Ascending aorta (tissue), 2 donors: Measurements from ENCODE around the gene AK8. TPM values are rescaled to one million over a fixed set of nuclear protein-coding genes. Genes with fewer than 3 reads are reported as not detected.

Experiments used
- DNase-seq, 2 donors: peaks; one replicate each; pipeline ENCODE4 v3.0.0-alpha.2; 2019; ENCODE audit warnings: low spot score in 2 of 2
- H3K27ac ChIP-seq, 2 donors: fragments of 200-600 bp; sonication (generic); one replicate each; pipeline ENCODE4 v1.5.1; 2016 to 2017; ENCODE audit warnings: mild to moderate bottlenecking in 1 of 2
- H3K27me3 ChIP-seq: fragments of 200-600 bp; sonication (generic); one replicate; pipeline ENCODE4 v1.5.1; 2017
- H3K36me3 ChIP-seq, 2 donors: fragments of 200-600 bp; sonication (generic); one replicate each; pipeline ENCODE4 v1.5.1; 2016
- H3K4me1 ChIP-seq, 2 donors: fragments of 200-600 bp; sonication (generic); one replicate each; pipeline ENCODE4 v1.5.1; 2016 to 2017; ENCODE audit warnings: mild to moderate bottlenecking in 1 of 2
- H3K4me3 ChIP-seq, 2 donors: fragments of 200-600 bp; sonication (generic); one replicate each; pipeline ENCODE4 v1.5.1; 2016 to 2017; ENCODE audit warnings: mild to moderate bottlenecking in 1 of 2
- H3K9me3 ChIP-seq, 2 donors: fragments of 200-600 bp; sonication (generic); one replicate each; pipeline ENCODE4 v1.5.1; 2016
- intact Hi-C: fragments of 100-400 bp; cut with DNase I; formaldehyde crosslinking; loops from one replicate; pipeline ENCODE4 v1.15.1; 2023
- total RNA-seq: library from RNA; depleted of rRNA; stranded (reverse); fragments of >200 nt; gene quantifications from one replicate; pipeline ENCODE4 v1.1.0, GENCODE V29; 2016
- TF ChIP-seq, protein P1 (sequence below), 3 experiments: fragments of 200-600 bp in 2 of 3; fragments of 450-650 bp in 1 of 3; sonication (generic) in 2 of 3; IDR thresholded peaks; one replicate each; pipeline ENCODE4 v1.5.1; 2016 to 2019; ENCODE audit warnings: antibody characterized with exemption in 3 of 3, mild to moderate bottlenecking in 1 of 3, moderate library complexity in 1 of 3

AK8 gene
- total RNA-seq, 1 donor from 2014 or later: not detected

GRCh38 chr9:132690696-132691095 lies 187.4 kb downstream of the AK8 start:
- no peaks in the 10 kb centered on the region for H3K27me3 ChIP-seq
- intact Hi-C loops: no loop called here

GRCh38 chr9:132683873-132684272 lies 194.2 kb downstream of the AK8 start:
- TF ChIP-seq, protein P1, sequence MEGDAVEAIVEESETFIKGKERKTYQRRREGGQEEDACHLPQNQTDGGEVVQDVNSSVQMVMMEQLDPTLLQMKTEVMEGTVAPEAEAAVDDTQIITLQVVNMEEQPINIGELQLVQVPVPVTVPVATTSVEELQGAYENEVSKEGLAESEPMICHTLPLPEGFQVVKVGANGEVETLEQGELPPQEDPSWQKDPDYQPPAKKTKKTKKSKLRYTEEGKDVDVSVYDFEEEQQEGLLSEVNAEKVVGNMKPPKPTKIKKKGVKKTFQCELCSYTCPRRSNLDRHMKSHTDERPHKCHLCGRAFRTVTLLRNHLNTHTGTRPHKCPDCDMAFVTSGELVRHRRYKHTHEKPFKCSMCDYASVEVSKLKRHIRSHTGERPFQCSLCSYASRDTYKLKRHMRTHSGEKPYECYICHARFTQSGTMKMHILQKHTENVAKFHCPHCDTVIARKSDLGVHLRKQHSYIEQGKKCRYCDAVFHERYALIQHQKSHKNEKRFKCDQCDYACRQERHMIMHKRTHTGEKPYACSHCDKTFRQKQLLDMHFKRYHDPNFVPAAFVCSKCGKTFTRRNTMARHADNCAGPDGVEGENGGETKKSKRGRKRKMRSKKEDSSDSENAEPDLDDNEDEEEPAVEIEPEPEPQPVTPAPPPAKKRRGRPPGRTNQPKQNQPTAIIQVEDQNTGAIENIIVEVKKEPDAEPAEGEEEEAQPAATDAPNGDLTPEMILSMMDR (IDR thresholded peaks at IDR 0.05): no peak
- H3K36me3 ChIP-seq: peaks cover 53 to 73% of the 10 kb centered on the region in 2 donors
- H3K27ac ChIP-seq: no peak overlapping the region
- intact Hi-C loops: no loop called here
- no peaks in the 10 kb centered on the region for H3K9me3 ChIP-seq
- no peaks in the 10 kb centered on the region for H3K4me1 ChIP-seq
- no peak for DNase-seq
- H3K27me3 ChIP-seq: no peaks in the 10 kb centered on the region
- H3K4me3 ChIP-seq: no peak overlapping the region

More at GRCh38 chr9:132690696-132691095, 187.4 kb downstream of the AK8 start:
- DNase-seq: no peak
- Histone ChIP-seq H3K36me3 (peaks cover 38 to 57% of the 10 kb centered on the region in 2 donors), H3K4me1 (no peaks in the 10 kb centered on the region), H3K9me3 (peaks cover 0 to 1% of the 10 kb centered on the region in 2 donors), H3K4me3 (no peak overlapping the region), H3K27ac (no peak overlapping the region)
- TF ChIP-seq, protein P1 (IDR thresholded peaks at IDR 0.05): no peak

DNA sequence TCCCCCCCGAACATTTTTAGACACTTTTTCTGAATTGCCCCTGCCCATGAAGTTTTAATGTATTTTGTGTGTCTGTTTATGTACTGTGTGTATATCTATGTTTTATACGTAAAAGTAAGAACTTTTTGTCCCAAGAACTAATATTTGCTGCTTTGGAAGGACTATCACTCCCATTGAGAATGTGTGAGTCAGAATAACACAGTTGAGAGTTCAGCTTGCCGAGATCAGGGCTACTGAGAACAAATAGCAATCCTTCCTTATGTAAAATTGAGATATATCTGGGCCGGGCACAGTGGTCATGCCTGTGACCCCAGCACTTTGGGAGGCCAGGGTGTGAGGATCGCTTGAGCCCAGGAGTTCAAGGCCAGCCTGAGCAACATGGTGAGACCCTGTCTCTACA lies 196.5 kb downstream of the AK8 start:
- no peak overlapping the region for H3K27ac ChIP-seq
- no peak overlapping the region for H3K4me3 ChIP-seq
- H3K9me3 ChIP-seq: no peaks in the 10 kb centered on the region
- peaks cover 42 to 61% of the 10 kb centered on the region in 2 donors for H3K36me3 ChIP-seq
- TF ChIP-seq, protein P1 (IDR thresholded peaks at IDR 0.05): no peak
- no peaks in the 10 kb centered on the region for H3K27me3 ChIP-seq
- intact Hi-C loops: no loop called here
- DNase-seq: no peak
- no peaks in the 10 kb centered on the region for H3K4me1 ChIP-seq

GRCh38 chr9:132679946-132680625 lies 198.0 kb downstream of the AK8 start:
- intact Hi-C loops: loop anchor here (10.0 kb wide), 1 partner anchor 605 kb away; the partner anchor contains the start of gene MED27
- H3K9me3 ChIP-seq: no peaks in the 10 kb centered on the region
- TF ChIP-seq, protein P1 (IDR thresholded peaks at IDR 0.05): no peak

DNA sequence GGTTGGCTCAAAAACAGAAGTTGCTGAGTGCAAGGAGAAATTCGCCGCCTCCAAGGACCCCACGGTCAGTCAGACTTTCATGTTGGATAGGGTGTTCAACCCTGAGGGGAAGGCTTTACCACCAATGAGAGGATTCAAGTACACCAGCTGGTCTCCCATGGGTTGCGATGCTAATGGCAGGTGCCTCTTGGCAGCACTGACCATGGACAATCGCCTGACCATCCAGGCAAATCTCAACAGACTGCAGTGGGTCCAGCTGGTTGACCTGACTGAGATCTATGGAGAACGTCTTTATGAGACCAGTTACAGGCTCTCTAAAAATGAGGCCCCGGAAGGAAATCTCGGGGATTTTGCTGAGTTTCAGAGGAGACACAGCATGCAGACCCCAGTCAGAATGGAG lies 200.1 kb downstream of the AK8 start:
- H3K27me3 ChIP-seq: no peaks in the 10 kb centered on the region
- H3K9me3 ChIP-seq: no peaks in the 10 kb centered on the region
- H3K4me1 ChIP-seq: peaks cover 0 to 8% of the 10 kb centered on the region in 2 donors
- H3K36me3 ChIP-seq: peaks cover 19 to 30% of the 10 kb centered on the region in 2 donors
- intact Hi-C loops: loop anchor here (10.0 kb wide), 1 partner anchor 603 kb away; the partner anchor contains the start of gene MED27
- no peak overlapping the region for H3K4me3 ChIP-seq
- TF ChIP-seq, protein P1 (IDR thresholded peaks at IDR 0.05): no peak
- no peak overlapping the region for H3K27ac ChIP-seq
- DNase-seq: no peak

More at GRCh38 chr9:132679946-132680625, 198.0 kb downstream of the AK8 start:
- H3K27ac ChIP-seq: no peak overlapping the region
- H3K27me3 ChIP-seq: no peaks in the 10 kb centered on the region
- H3K4me1 ChIP-seq: peaks cover 0 to 4% of the 10 kb centered on the region in 2 donors
- peaks cover 32 to 47% of the 10 kb centered on the region in 2 donors for H3K36me3 ChIP-seq
- no peak for DNase-seq
- no peak overlapping the region for H3K4me3 ChIP-seq

Other genes starting within 250 kb of the AK8 start
- 20.4 TPM for gene DDX31, start 208.3 kb downstream of the AK8 start, total RNA-seq
- gene GTF3C4, start 207.8 kb downstream of the AK8 start, total RNA-seq: 9.8 TPM
- gene SPACA9, start 614 bp upstream of the AK8 start, total RNA-seq: 5.9 TPM
- 39.8 TPM for gene TSC1, start 66.3 kb upstream of the AK8 start, total RNA-seq
- not detected for gene GFI1B, start 100.4 kb upstream of the AK8 start, total RNA-seq
- 25.9 TPM for gene GTF3C5, start 152.7 kb upstream of the AK8 start, total RNA-seq
- not detected for gene CEL, start 183.7 kb upstream of the AK8 start, total RNA-seq
- gene RALGDS, start 243.0 kb upstream of the AK8 start, total RNA-seq: 53.9 TPM